HG02798 (cell line): ENCODE results near the gene ZNF526.

Experiments
- ATAC-seq: cut with Tn5 transposase; IDR thresholded peaks from one replicate; pipeline ENCODE4 v1.9.1; 2021; ENCODE audit warnings: mild to moderate bottlenecking; ENCODE audit not compliant: unreplicated experiment, poor library complexity

ZNF526 gene

DNA sequence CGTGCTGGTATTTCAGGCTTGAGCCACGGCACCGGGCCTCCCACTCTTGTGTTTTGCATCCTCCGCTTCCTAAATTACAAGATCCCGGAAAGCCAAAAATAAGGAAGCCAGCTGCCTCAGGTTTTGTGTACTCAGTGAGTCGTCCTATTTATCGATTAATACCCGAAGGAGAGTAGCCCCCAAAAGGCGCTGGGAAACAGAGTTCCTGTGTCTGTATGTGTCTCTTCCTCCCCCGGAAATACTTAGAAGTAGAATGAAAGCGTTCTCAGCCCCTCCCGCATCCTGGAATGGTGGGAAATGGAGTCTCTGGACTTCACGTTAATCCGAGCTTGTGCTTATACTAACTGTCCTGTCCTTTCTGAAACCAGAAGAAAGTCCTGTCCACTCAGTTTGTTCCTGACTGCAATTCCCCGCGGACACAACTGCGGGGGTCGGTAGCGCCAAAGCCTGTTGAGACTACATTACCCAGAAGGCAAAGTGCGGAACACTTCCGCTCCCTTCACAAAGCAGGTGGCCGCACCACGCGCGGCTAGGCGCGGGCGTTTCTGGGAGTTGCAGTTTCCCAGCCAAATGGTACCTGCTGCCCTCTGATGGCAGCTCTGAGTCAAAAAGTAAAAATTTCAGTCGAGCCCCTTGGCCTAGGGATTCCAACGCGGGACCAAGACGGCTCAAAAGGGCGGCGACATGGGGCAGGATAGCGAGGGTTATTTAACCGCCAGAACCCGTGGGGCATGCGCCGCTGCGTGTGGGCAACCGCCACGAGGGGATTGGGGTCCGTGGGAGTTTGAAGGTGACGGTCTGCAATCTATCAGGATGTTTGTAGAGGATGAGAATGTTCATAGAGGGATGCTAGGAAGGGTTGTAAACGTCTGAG is 24.5 kb downstream of the ZNF526 start:
- peak; percentile 35 for ATAC-seq

- ATAC-seq = no peak
Observed at GRCh38 chr19:42245231-42245630, 25.1 kb downstream of the ZNF526 start.

DNA sequence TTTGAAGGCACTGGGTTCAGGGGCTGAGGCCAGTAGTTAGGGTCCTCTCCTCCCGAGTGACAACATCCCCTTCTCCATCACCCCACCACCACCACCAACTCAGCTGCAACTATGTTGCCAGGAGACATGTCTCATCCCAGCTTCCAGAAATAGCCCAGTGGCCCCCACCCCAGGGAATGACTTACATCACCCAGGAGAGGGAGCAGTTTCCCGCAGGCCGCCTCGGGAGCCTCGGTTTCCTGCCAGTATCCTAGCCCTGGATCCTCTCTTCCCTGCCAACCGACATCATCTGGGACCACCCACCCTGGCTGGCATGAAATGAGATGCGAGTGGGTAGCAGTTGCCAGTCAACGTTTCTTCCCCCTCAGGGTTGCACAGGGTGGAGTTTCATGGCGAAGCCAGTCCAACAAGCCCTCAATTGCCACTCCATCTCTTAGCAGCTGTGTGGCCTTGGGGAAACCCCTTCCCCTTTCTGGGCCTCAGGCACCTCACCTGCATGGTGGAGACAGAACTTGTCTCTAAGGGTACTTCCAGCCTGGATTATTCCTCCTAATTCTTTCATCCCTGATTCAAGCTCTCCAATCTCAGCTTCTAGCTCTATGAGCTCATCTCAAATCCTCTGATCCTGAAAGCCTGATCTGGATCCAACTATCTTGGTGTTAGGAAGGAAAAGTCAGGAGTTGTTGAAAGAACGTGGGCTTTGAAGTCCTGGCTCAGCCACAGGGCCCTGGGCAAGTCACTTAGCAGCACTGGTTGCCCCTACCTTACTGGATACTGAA is 26.2 kb downstream of the ZNF526 start:
- no peak for ATAC-seq

DNA sequence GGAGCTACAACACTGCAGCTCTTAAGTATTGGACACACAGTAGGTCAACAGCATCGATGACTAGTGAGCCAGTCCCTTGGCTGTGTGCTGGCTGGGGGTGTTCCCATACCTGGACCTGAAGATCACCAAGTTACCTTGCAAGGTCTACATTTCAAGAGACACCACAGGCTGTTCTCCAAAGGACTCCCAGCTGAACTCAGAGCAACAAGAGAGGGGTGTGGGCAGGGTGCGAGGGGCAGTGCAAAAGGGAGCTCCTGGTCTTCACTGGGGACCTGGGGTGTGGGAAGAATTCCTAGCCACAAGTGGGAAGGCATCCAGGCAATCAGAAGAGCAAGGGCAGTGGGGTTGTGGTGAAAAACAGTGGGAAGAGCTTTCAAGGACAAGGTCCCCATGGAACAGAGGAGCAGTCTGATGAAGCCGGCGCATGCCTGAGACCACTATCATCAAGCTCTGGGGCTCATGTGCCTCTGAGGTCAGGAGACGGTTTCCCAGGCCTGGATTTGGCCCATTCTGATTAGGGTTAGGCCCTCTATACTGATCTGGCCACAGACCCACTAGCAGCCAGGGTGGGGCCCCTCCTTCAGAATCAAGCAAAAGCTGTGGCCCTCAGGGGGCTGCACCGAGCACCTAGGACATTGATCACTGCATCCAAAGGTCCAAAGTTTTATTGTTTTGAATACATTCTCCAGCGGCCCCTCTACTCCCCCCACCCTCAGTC is 27.0 kb downstream of the ZNF526 start:
- no peak for ATAC-seq

- ATAC-seq = no peak
Observed at GRCh38 chr19:42247640-42248199, 27.6 kb downstream of the ZNF526 start.

GRCh38 chr19:42248270-42249148 is 28.4 kb downstream of the ZNF526 start:
- no peak for ATAC-seq

GRCh38 chr19:42249149-42249750 is 29.1 kb downstream of the ZNF526 start:
- ATAC-seq = no peak

DNA sequence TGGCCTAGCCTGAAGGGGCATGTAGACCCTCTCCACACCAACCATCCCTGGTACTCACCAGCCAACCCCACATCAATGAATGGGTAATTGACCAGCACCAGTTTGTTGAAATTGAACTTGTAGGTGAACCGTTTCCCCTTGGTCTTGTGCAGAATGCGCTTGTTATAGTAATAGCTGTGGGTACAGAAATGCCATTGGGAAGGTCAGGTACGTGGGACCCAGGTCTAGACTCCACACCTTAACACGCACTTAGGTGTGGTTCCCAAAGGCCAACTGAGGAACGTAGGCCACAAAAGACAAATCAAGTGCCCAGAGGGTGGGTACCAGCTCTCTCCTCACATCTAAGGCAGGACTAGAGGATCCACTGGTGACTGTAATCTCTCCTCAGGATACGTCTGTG is 29.7 kb downstream of the ZNF526 start:
- ATAC-seq = no peak

- no peak for ATAC-seq
Observed at GRCh38 chr19:42250183-42250665, 30.1 kb downstream of the ZNF526 start.

GRCh38 chr19:42250666-42251531 is 30.8 kb downstream of the ZNF526 start:
- no peak for ATAC-seq

GRCh38 chr19:42251572-42252358 is 31.7 kb downstream of the ZNF526 start:
- no peak for ATAC-seq

DNA sequence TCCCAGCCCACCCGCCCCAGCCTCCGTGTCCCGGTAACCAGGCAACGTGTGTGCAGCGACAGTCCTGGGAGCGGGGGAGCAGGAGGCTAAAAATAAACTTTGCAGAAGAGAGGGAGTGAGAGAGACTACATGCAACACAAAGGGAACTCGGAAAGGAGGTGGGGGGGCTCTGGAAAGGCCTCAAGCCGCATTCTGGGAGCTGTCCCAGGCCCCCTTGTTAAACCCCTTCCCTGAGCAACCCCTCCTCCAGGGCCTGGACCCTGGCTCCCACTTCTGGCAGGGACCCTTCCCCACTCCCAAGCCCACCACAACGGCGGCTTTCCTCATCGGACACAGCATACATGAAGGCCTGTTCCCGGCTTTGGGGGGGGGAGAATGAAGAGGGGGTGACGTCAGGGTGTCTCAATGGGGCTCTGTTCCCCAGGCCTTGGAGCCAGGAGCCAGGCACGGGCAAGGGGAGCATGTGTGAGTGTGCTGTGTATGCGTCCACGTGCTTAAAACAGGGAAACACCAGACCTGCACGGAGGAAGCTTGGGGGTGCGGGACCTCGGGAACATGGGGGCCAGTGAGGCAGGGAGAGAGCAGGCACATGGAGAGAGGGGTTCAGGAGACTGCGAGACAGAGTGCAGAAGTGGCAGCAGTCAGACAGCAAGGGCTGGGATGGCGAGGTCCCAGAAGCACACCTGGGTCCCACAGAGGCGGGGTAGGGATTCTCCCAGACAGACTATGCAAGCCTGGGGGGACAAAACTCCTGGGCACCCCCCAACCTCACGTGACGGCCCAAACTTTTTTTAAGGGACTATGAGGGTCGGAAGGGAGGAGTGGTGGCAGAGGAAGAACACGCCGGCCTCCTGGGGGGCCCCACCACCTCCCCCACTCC is 32.5 kb downstream of the ZNF526 start:
- no peak for ATAC-seq

DNA sequence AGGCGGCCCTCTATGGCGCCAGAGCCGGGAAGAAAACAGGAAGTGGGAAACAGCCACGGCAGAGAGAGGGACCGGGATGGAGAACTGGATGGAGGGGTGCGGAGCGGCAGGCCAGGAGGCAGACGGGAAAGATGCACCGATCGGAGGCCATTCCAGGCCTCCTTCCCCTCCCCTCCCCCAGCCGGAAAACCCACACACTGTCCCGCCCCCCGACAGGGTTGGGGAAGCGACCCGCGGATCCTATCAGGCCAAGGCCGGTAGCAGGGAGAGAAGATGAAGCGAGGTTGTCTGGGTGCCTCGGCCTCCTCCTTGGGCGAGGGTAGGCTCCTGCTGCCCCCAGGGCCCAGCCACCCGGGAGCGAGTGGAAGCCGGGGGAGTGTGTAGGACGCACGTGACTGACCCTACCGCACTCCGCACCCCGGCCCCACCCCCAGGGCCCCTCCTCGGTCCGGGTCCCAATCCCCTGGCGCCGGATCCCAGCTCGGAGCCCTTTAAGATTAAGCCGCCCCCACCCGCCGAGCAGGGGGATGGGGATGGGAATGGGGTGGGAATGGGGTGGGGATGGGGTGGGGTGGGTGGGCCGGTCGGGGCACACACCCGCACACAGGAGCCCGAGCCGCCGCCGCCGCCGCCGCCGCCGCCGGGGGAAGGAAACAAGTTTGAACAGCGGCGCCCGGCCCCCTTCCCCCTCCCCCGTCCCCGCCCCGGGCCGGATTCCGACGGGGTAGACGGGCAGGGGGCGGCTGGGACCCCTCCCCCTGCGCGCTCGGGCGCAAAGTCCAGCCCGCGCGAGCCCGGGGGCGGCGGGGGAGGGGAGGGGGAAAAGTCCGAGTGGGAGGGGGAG is 33.4 kb downstream of the ZNF526 start:
- peak; percentile 11 for ATAC-seq

- ATAC-seq = peak; percentile 34
Observed at GRCh38 chr19:42254089-42254849, 34.2 kb downstream of the ZNF526 start.
